Thymus (tissue), 11 donors: Measurements from ENCODE around the gene NUDC. TPM values are rescaled to one million over a fixed set of nuclear protein-coding genes. Genes with fewer than 3 reads are reported as not detected.

ENCODE experiments used
- DNase-seq, 9 donors: peaks; one replicate each; pipeline ENCODE4 v3.0.0-alpha.2; 2013; ENCODE audit warnings: low spot score in 9 of 9, low read depth in 6 of 9, missing footprints in 1 of 9
- H3K27ac ChIP-seq, 2 donors: one replicate each; pipeline ENCODE4 v1.5.1; 2013; ENCODE audit warnings: control low read depth in 1 of 2, low read depth in 1 of 2, low read length in 1 of 2, mild to moderate bottlenecking in 1 of 2, moderate library complexity in 1 of 2
- H3K27me3 ChIP-seq, 2 donors: one replicate each; pipeline ENCODE4 v1.5.1; 2013; ENCODE audit warnings: low read length in 1 of 2; ENCODE audit not compliant: control insufficient read depth in 2 of 2, insufficient read depth in 1 of 2
- H3K36me3 ChIP-seq, 2 donors: one replicate each; pipeline ENCODE4 v1.5.1; 2013; ENCODE audit warnings: low read length in 1 of 2, mild to moderate bottlenecking in 1 of 2, moderate library complexity in 1 of 2; ENCODE audit not compliant: control insufficient read depth in 2 of 2, insufficient read depth in 2 of 2
- H3K4me1 ChIP-seq, 2 donors: one replicate each; pipeline ENCODE4 v1.5.1; 2013; ENCODE audit warnings: low read length in 2 of 2; ENCODE audit not compliant: control insufficient read depth in 2 of 2, insufficient read depth in 2 of 2
- H3K4me3 ChIP-seq, 2 donors: one replicate each; pipeline ENCODE4 v1.5.1; 2013; ENCODE audit warnings: low read length in 2 of 2, control low read depth in 1 of 2, mild to moderate bottlenecking in 1 of 2
- H3K9me3 ChIP-seq, 2 donors: one replicate each; pipeline ENCODE4 v1.5.1; 2013; ENCODE audit warnings: low read length in 1 of 2, mild to moderate bottlenecking in 1 of 2; ENCODE audit not compliant: control insufficient read depth in 2 of 2, insufficient read depth in 1 of 2
- WGBS: extraction: QIAGEN DNeasy Blood & Tissue Kit; methylation state at CpG from one replicate; pipeline ENCODE4 v1.1.7; 2013; 5-methylcytosine and 5-hydroxymethylcytosine counted together
- polyA plus RNA-seq: library from polyadenylated mRNA; stranded (reverse); fragments of 200-250 nt; gene quantifications from one replicate; pipeline ENCODE4 v1.2.3, GENCODE V29; 2013
- total RNA-seq: library from RNA; stranded (reverse); fragments of 120-200 nt; gene quantifications from one replicate; pipeline ENCODE4 v1.2.4, GENCODE V29; 2013
- donor health status: healthy.

The NUDC gene
- total and polyA plus RNA-seq, 2 donors: 48.1 to 51.6 TPM

DNA sequence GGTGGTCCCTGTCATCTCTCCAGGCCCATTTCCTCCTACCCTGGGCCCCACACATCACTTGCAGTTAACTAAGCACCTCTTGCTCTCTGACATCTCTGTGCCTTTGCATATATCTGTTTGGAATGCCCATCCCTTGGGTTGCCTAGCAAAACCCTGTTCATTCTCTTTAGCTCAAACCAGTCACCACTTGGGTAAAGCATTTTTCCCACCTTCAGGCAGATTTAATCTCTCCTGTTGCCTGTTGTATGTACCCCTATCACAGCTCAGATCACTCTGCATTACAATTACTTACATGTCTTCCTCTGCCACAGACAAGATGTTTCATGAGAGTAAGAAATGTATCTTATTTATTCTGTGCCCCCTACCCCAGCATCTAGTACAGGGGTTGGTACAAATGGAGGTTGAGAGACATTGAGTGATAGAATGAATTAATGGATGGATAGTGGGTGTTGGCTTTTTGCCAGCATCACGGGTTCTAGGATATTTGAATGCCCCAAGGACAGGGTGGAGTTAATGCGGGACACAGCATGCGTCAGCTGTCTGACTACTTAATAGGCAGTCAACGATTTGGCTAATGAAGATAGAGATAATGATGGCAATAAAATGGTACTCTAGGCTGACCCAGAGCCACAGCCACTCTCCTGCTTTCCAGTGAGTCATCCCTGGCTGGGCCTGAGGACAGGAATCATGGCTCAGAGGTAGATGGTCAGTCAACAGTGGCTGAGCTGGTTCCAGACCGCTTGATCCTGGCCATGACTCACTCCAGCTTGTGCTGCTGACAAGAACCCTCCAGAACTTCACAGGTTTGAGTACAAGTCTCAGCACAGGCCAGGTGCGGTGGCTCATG lies 14.2 kb upstream of the NUDC start:
- no peaks in the 10 kb centered on the region for H3K36me3 ChIP-seq
- H3K9me3 ChIP-seq: no peaks in the 10 kb centered on the region
- WGBS: 85% methylated on average over 6 of the region's 6 CpGs
- no peak overlapping the region for H3K27ac ChIP-seq
- H3K4me3 ChIP-seq: no peak overlapping the region
- H3K4me1 ChIP-seq: no peaks in the 10 kb centered on the region
- peaks cover 0 to 3% of the 10 kb centered on the region in 2 donors for H3K27me3 ChIP-seq
- DNase-seq: no peak

DNA sequence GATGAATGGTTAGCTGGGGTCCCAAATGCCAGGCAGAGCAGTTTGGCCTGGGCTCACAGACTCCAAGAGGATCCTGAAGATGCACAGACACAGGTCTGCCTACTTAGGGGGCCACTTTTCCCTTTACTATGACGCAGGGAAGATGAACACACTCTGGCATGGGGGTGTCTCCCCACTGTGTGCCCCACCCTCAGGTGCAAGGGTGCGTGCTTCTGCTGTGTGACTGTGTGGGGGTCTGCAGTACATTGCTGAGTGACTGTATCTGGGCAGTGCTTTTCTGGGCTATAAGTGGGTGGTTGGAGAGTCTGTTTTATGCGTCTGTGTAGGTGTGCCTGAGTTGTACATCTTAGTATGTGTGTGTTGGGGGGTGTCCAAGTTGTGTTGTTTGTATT lies 11.6 kb upstream of the NUDC start:
- peaks cover 0 to 3% of the 10 kb centered on the region in 2 donors for H3K27me3 ChIP-seq
- H3K4me3 ChIP-seq: no peak overlapping the region
- H3K36me3 ChIP-seq: no peaks in the 10 kb centered on the region
- DNase-seq: no peak
- no peak overlapping the region for H3K27ac ChIP-seq
- WGBS: 86% methylated on average over 3 of the region's 3 CpGs
- no peaks in the 10 kb centered on the region for H3K9me3 ChIP-seq
- no peaks in the 10 kb centered on the region for H3K4me1 ChIP-seq

GRCh38 chr1:26910343-26911160 lies 11.0 kb upstream of the NUDC start:
- no peak for DNase-seq
- 95% methylated on average over 4 of the region's 4 CpGs for WGBS
- Histone ChIP-seq H3K9me3 (no peaks in the 10 kb centered on the region), H3K27me3 (peaks cover 0 to 3% of the 10 kb centered on the region in 2 donors), H3K4me1 (no peaks in the 10 kb centered on the region), H3K27ac (no peak overlapping the region), H3K36me3 (no peaks in the 10 kb centered on the region), H3K4me3 (no peak overlapping the region)

DNA sequence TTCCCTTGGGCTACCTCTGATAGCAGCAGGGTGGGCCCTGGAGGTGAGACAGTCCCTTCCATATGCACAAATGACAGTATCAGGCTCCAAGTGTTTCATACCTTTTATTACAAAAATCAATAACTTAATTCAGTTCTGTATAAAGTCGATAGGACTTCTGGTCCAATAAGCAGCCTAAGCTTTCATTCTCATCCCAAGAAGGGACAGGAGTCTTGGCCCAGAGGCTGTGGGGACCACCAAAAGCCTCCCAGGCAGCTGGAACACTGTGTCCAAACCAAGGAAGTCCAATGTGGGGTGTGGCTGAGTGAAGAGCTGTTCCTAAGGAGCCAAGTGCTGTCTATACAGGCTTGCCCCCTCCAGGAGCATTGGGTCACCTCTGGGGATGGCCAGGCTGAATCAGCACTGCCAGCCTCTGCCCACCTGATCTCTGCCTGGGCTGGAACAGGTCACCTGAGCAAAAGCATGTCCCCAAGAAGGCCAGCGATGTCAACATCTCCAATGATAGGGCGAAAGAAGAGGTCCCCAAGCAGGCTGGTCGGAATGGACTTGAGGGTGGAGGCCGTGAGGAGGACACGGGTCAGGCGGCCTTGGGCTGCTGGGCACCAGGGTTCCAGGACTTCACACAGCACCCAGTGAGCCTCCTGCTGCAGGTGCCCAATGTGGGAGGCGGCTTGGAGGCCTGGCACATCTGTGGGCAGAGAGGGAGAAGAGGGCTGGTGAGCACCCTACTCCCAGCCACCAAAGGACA lies 10.0 kb upstream of the NUDC start:
- H3K27ac ChIP-seq: no peak overlapping the region
- H3K27me3 ChIP-seq: peaks cover 0 to 3% of the 10 kb centered on the region in 2 donors
- WGBS: 94% methylated on average over 8 of the region's 8 CpGs
- no peaks in the 10 kb centered on the region for H3K9me3 ChIP-seq
- no peaks in the 10 kb centered on the region for H3K4me1 ChIP-seq
- DNase-seq: no peak
- H3K4me3 ChIP-seq: no peak overlapping the region
- no peaks in the 10 kb centered on the region for H3K36me3 ChIP-seq

DNA sequence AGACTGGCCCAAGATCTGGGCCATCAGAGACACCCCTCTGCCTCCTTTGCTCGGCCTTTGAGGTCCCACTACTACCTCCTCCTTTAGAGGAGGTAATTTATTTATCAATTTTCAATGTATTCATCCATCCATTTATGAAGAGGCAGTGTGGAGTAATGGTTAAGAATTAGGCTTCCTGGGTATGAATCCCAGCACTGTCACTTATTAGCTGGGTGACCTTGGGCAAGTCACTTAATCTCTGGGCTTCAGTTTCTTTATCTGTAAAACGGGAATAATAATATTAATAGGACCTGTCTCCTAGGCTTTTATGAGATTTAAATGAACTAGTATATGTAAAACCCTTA lies 9.4 kb upstream of the NUDC start:
- no peak for DNase-seq
- peaks cover 0 to 3% of the 10 kb centered on the region in 2 donors for H3K27me3 ChIP-seq
- H3K9me3 ChIP-seq: no peaks in the 10 kb centered on the region
- no peak overlapping the region for H3K4me3 ChIP-seq
- no peaks in the 10 kb centered on the region for H3K4me1 ChIP-seq
- H3K27ac ChIP-seq: no peak overlapping the region
- 86% methylated on average over 2 of the region's 2 CpGs for WGBS
- no peaks in the 10 kb centered on the region for H3K36me3 ChIP-seq

- H3K4me3 ChIP-seq: no peak overlapping the region
- WGBS: 82% methylated on average over 5 of the region's 5 CpGs
- H3K36me3 ChIP-seq: no peaks in the 10 kb centered on the region
- no peaks in the 10 kb centered on the region for H3K4me1 ChIP-seq
- H3K27ac ChIP-seq: no peak overlapping the region
- no peak for DNase-seq
- H3K27me3 ChIP-seq: peaks cover 0 to 3% of the 10 kb centered on the region in 2 donors
- H3K9me3 ChIP-seq: no peaks in the 10 kb centered on the region
Measured at GRCh38 chr1:26913389-26913753, 8.2 kb upstream of the NUDC start.

DNA sequence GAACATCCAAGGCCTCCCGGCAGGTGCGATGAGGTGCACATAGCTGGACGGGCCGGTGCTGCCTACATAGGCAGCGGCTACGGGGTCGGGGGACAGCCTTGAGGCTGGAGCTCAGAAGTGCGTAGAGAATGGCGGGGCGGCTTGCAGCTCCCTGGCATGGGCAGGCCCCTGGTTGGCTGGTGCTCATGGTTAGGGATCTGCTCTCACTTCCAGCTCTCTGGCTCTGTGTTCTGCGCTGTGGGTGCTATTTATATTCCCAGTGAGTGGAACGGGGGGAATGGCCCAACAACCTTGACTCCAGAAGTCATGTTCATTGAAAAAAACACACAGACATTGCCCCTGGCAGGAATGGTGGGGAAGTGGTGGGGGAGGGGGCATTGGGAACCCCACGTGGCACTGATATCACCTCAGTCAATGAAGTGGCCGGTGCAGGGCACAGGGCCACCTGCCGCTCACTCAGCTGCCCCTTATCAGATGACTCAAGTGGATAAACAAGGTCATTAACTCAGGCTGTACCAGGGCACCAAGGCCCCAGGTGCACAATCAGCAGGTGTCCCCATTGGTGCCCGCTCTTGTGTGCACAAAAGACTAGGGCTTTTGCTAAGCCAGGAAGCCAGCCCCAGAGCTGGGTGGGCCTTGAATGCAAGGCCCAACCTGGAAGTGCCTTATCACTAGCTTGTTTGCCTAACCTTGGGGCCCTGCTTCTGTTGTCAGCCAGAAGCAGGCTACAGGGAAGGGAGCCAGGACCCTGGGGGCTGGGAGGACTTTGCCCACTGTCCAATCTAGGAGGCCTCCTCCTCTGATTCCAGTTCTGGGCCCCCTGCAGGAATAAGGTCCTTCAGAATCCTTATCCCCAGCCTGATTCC lies 7.6 kb upstream of the NUDC start, which contains the start of gene NR0B2:
Gene NR0B2, minus strand, starts transcription at position 222 of the 866 bp plus-strand sequence. Its CDS starts 35 bp downstream, at position 187.
- Histone ChIP-seq H3K4me1 (no peaks in the 10 kb centered on the region), H3K9me3 (no peaks in the 10 kb centered on the region), H3K27ac (no peak within 1 kb of the TSS), H3K4me3 (no peak within 1 kb of the TSS), H3K27me3 (peaks cover 0 to 3% of the 10 kb centered on the region in 2 donors), H3K36me3 (no peaks in the 10 kb centered on the region)
- no peak for DNase-seq
- 93% methylated on average over 16 of the region's 16 CpGs for WGBS

- WGBS: 87% methylated on average over 5 of the region's 5 CpGs
- no peaks in the 10 kb centered on the region for H3K9me3 ChIP-seq
- no peak overlapping the region for H3K4me3 ChIP-seq
- H3K27me3 ChIP-seq: peaks cover 0 to 3% of the 10 kb centered on the region in 2 donors
- H3K36me3 ChIP-seq: no peaks in the 10 kb centered on the region
- no peak for DNase-seq
- H3K27ac ChIP-seq: no peak overlapping the region
- no peaks in the 10 kb centered on the region for H3K4me1 ChIP-seq
Measured at GRCh38 chr1:26915204-26915842, 6.2 kb upstream of the NUDC start.
